CD14-positive monocyte (primary cell): ENCODE measurements around the gene NFKBIA. TPM values are rescaled to one million over a fixed set of nuclear protein-coding genes. Genes with fewer than 3 reads are reported as not detected.
A peak's percentile ranks its signal among the peaks of the same experiment; 100 is the strongest.
"Not testable (repeated sequence)": the region's sequence is repeated elsewhere in the genome, so short reads cannot be mapped to it uniquely, and the experiment has no call there.

Experiments
- DNase-seq, 3 donors: peaks; one replicate each; pipeline ENCODE4 v3.0.0-alpha.2; 2011 to 2022
- H2AFZ ChIP-seq: 2 replicates; pipeline ENCODE4 v1.6.0; 2012; ENCODE audit warnings: mild to moderate bottlenecking, low read depth, low read length, inconsistent platforms; ENCODE audit not compliant: insufficient read depth, poor library complexity, severe bottlenecking
- H3K27ac ChIP-seq, 2 donors: 1 replicate in 1 of 2; 2 replicates in 1 of 2; pipeline ENCODE4 v1.5.1; 2012 to 2013; ENCODE audit warnings: low read length in 2 of 2, control low read depth in 1 of 2, inconsistent platforms in 1 of 2, low read depth in 1 of 2, mild to moderate bottlenecking in 1 of 2
- H3K27me3 ChIP-seq, 2 donors: one replicate each; pipeline versions ENCODE4 v1.6.0 to v1.6.1; 2011 to 2013; ENCODE audit warnings: low read length in 2 of 2; ENCODE audit not compliant: control insufficient read depth in 2 of 2, insufficient read depth in 2 of 2
- H3K36me3 ChIP-seq, 2 donors: replicated peaks in 1 of 2; 1 replicate in 1 of 2; 2 replicates in 1 of 2; pipeline versions ENCODE4 v1.5.1 to v1.6.1; 2012 to 2013; ENCODE audit warnings: low read length in 2 of 2, control low read depth in 1 of 2, inconsistent platforms in 1 of 2, mild to moderate bottlenecking in 1 of 2; ENCODE audit not compliant: insufficient read depth in 2 of 2, control insufficient read depth in 1 of 2
- H3K4me1 ChIP-seq, 2 donors: 1 replicate in 1 of 2; 2 replicates in 1 of 2; pipeline versions ENCODE4 v1.5.1 to v1.6.1; 2012 to 2013; ENCODE audit warnings: low read length in 2 of 2, control low read depth in 1 of 2, inconsistent platforms in 1 of 2, mild to moderate bottlenecking in 1 of 2, moderate library complexity in 1 of 2; ENCODE audit not compliant: insufficient read depth in 2 of 2, control insufficient read depth in 1 of 2
- H3K4me2 ChIP-seq: replicated peaks from 2 replicates; pipeline ENCODE3; 2012; ENCODE audit warnings: low read length, moderate library complexity, mild to moderate bottlenecking; ENCODE audit not compliant: poor library complexity, severe bottlenecking; ENCODE audit errors: extremely low read depth
- H3K4me3 ChIP-seq, 3 experiments: fragments of 200-600 bp in 1 of 3; sonication (generic) in 1 of 3; replicated peaks in 1 of 3; 1 replicate in 2 of 3; 2 replicates in 1 of 3; pipeline ENCODE4 v1.5.1; 2011 to 2013; ENCODE audit warnings: low read length in 3 of 3, mild to moderate bottlenecking in 3 of 3, control low read depth in 2 of 3, low read depth in 2 of 3, inconsistent platforms in 1 of 3, moderate library complexity in 1 of 3
- H3K79me2 ChIP-seq: 2 replicates; pipeline ENCODE4 v1.6.0; 2012; ENCODE audit warnings: mild to moderate bottlenecking, control low read depth, inconsistent platforms, low read length, moderate library complexity; ENCODE audit not compliant: insufficient read depth
- H3K9ac ChIP-seq: 2 replicates; pipeline ENCODE4 v1.6.0; 2017; ENCODE audit warnings: low read length, mild to moderate bottlenecking; ENCODE audit not compliant: insufficient read depth, poor library complexity, severe bottlenecking
- H3K9me3 ChIP-seq, 2 donors: replicated peaks in 1 of 2; 1 replicate in 1 of 2; 2 replicates in 1 of 2; pipeline versions ENCODE4 v1.5.1 to v1.6.1; 2012 to 2013; ENCODE audit warnings: low read length in 2 of 2, control low read depth in 1 of 2; ENCODE audit not compliant: control insufficient read depth in 1 of 2, insufficient read depth in 1 of 2
- H4K20me1 ChIP-seq: 2 replicates; pipeline ENCODE4 v1.6.0; 2012; ENCODE audit warnings: mild to moderate bottlenecking, low read length, control low read depth, moderate library complexity; ENCODE audit not compliant: insufficient read depth
- H3K27ac Mint-ChIP-seq, 7 donors: one replicate each; pipeline ENCODE4 v1.8.0; 2020; ENCODE audit warnings: mild to moderate bottlenecking in 7 of 7, mixed read lengths in 7 of 7, moderate library complexity in 6 of 7, inconsistent platforms in 2 of 7
- H3K27me3 Mint-ChIP-seq, 3 donors: one replicate each; pipeline ENCODE4 v1.8.0; 2021 to 2022; ENCODE audit warnings: low read depth in 3 of 3, mild to moderate bottlenecking in 3 of 3, mixed read lengths in 3 of 3, moderate library complexity in 3 of 3, inconsistent platforms in 1 of 3
- H3K36me3 Mint-ChIP-seq, 2 donors: one replicate each; pipeline ENCODE4 v1.8.0; 2020; ENCODE audit warnings: mixed read lengths in 2 of 2, inconsistent platforms in 1 of 2, mild to moderate bottlenecking in 1 of 2
- H3K4me1 Mint-ChIP-seq: one replicate; pipeline ENCODE4 v1.8.0; 2020; ENCODE audit warnings: mild to moderate bottlenecking, mixed read lengths
- H3K4me3 Mint-ChIP-seq, 2 donors: one replicate each; pipeline ENCODE4 v1.8.0; 2020; ENCODE audit warnings: mild to moderate bottlenecking in 2 of 2, mixed read lengths in 2 of 2, moderate library complexity in 1 of 2
- H3K9me3 Mint-ChIP-seq, 7 donors: one replicate each; pipeline ENCODE4 v1.8.0; 2020 to 2022; ENCODE audit warnings: mixed read lengths in 7 of 7, mild to moderate bottlenecking in 6 of 7, moderate library complexity in 6 of 7, inconsistent platforms in 2 of 7
- WGBS: methylation state at CpG from one replicate; pipeline ENCODE4 v1.1.5; 2013; ENCODE audit warnings: missing lambda C conversion rate; ENCODE audit not compliant: insufficient coverage; 5-methylcytosine and 5-hydroxymethylcytosine counted together
- intact Hi-C, 2 donors: fragments of 100-400 bp; cut with micrococcal nuclease; formaldehyde crosslinking; loops; one replicate each; pipeline versions ENCODE4 v1.15.0 to v1.15.1; 2023
- polyA plus RNA-seq, 3 donors: library from polyadenylated mRNA; depleted of rRNA in 1 of 3; unstranded in 2 of 3; stranded (reverse) in 1 of 3; fragments of 300-500 nt in 2 of 3; fragments of >200 nt in 1 of 3; fragmentation: Illumina TruSeq in 2 of 3; gene quantifications; 1 replicate in 2 of 3; 2 replicates in 1 of 3; pipeline ENCODE4 v1.2.3, GENCODE V29; 2012 to 2021
- TF ChIP-seq, protein P1 (sequence below): fragments of 200-600 bp; IDR thresholded peaks from one replicate; pipeline ENCODE4 v1.8.0; 2022; ENCODE audit warnings: antibody characterized with exemption, mild to moderate bottlenecking

The NFKBIA gene
- polyA plus RNA-seq, 3 donors: 868 to 4,739 (median 935) TPM

DNA sequence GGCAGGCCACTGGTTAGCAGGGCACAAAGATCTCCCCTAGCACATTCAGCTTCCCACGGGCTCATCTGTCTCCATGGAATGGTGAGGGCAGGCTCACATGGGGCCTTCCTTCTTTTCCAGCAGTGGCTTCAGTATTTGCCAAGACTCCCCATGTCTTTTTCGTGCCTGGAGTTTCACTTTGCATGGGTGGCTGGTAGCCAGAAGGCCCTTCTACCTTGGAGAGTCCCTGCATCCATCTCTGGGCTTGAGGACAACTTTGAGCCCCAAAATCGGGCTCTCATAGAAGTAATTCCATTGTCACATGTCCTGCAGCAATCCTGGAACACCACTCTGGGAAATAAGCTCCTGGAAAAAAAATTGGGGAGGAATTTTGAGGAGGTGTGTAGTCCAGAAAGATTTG is 42.1 kb downstream of the NFKBIA start:
- Mint-ChIP-seq H3K27ac (peak overlapping the region in 1 of 7 donors; percentile 37), H3K4me3 (no peak overlapping the region), H3K9me3 (peaks cover 0 to 1% (median 0%) of the 10 kb centered on the region in 7 donors), H3K4me1 (peaks cover 28% of the 10 kb centered on the region), H3K36me3 (peaks cover 0 to 2% of the 10 kb centered on the region in 2 donors), H3K27me3 (no peaks in the 10 kb centered on the region)
- H3K36me3 ChIP-seq: no peaks in the 10 kb centered on the region
- H2AFZ ChIP-seq: no peak overlapping the region
- intact Hi-C loops: loop anchor here in 1 of 2 donors (10.0 kb wide), 1 partner anchor 78 kb away; no protein-coding TSS in a partner anchor
- no peaks in the 10 kb centered on the region for H3K79me2 ChIP-seq
- no peaks in the 10 kb centered on the region for H4K20me1 ChIP-seq
- H3K27ac ChIP-seq: no peak overlapping the region
- H3K27me3 ChIP-seq: no peaks in the 10 kb centered on the region
- no peak overlapping the region for H3K4me2 ChIP-seq
- H3K9ac ChIP-seq: no peak overlapping the region
- H3K9me3 ChIP-seq: no peaks in the 10 kb centered on the region
- no peak overlapping the region for H3K4me3 ChIP-seq
- peaks cover 29 to 30% of the 10 kb centered on the region in 2 donors for H3K4me1 ChIP-seq
- DNase-seq: no peak
- 100% methylated on average over 2 of the region's 3 CpGs for WGBS
- TF ChIP-seq, protein P1, sequence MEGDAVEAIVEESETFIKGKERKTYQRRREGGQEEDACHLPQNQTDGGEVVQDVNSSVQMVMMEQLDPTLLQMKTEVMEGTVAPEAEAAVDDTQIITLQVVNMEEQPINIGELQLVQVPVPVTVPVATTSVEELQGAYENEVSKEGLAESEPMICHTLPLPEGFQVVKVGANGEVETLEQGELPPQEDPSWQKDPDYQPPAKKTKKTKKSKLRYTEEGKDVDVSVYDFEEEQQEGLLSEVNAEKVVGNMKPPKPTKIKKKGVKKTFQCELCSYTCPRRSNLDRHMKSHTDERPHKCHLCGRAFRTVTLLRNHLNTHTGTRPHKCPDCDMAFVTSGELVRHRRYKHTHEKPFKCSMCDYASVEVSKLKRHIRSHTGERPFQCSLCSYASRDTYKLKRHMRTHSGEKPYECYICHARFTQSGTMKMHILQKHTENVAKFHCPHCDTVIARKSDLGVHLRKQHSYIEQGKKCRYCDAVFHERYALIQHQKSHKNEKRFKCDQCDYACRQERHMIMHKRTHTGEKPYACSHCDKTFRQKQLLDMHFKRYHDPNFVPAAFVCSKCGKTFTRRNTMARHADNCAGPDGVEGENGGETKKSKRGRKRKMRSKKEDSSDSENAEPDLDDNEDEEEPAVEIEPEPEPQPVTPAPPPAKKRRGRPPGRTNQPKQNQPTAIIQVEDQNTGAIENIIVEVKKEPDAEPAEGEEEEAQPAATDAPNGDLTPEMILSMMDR: no peak

DNA sequence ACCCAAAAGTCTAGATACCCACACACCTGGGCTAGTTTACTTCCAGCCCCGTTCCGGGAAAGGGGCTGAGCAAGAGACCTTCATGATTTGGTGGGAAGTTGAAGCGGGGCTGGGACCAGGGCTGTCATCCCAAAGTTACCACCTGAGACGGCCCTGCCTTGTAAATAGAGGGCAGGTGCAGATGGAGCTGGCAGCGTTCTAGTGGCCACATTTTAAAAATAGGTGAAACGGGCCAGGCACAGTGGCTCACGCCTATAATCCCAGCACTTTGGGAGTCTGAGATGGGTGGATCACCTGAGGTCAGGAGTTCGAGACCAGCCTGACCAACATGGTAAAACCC is 43.4 kb downstream of the NFKBIA start:
- TF ChIP-seq, protein P1: no peak
- H2AFZ ChIP-seq: no peak overlapping the region
- no peak for DNase-seq
- H3K27me3 ChIP-seq: no peaks in the 10 kb centered on the region
- Mint-ChIP-seq H3K27me3 (peaks cover 0 to 2% (median 2%) of the 10 kb centered on the region in 3 donors), H3K36me3 (no peaks in the 10 kb centered on the region), H3K9me3 (peaks cover 0 to 1% (median 0%) of the 10 kb centered on the region in 7 donors), H3K4me1 (peaks cover 19% of the 10 kb centered on the region), H3K27ac (no peak overlapping the region), H3K4me3 (no peak overlapping the region)
- no peak overlapping the region for H3K27ac ChIP-seq
- H3K79me2 ChIP-seq: no peaks in the 10 kb centered on the region
- H4K20me1 ChIP-seq: no peaks in the 10 kb centered on the region
- intact Hi-C loops: loop anchor here in 1 of 2 donors (10.0 kb wide), 1 partner anchor 76 kb away; no protein-coding TSS in a partner anchor
- H3K36me3 ChIP-seq: no peaks in the 10 kb centered on the region
- no peak overlapping the region for H3K4me2 ChIP-seq
- no peak overlapping the region for H3K9ac ChIP-seq
- H3K9me3 ChIP-seq: no peaks in the 10 kb centered on the region
- H3K4me3 ChIP-seq: no peak overlapping the region
- peaks cover 16 to 17% of the 10 kb centered on the region in 2 donors for H3K4me1 ChIP-seq
- 94% methylated on average over 2 of the region's 8 CpGs for WGBS

DNA sequence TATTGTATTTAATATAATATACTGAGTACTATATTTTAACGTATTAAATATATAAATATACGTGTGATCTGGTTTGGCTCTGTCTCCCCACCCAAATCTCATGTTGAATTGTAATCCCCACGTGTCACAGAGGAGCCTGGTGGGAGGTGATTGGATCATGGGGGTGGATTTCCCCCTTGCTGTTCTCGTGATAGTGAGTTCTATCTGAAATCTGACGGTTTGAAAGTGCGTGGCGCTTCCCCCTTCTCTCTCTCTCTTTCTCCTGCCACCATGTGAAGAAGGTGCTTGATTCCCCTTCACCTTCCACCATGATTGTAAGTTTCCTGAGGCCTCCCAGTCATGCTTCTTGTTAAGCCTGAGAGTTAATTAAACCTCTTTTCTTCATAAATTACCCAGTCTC is 44.9 kb downstream of the NFKBIA start:
- H3K27ac Mint-ChIP-seq: peak overlapping the region in 4 of 7 donors; percentile 46 to 54 (median 53)
- H3K4me3 Mint-ChIP-seq, H3K36me3 Mint-ChIP-seq: not testable (repeated sequence)

More for the DNA sequence above, 44.9 kb downstream of the NFKBIA start:
- H3K79me2 ChIP-seq, H3K4me2 ChIP-seq, H4K20me1 ChIP-seq, H3K9me3 ChIP-seq, H3K4me3 ChIP-seq, H3K36me3 ChIP-seq, DNase-seq, H3K4me1 ChIP-seq, H3K27me3 Mint-ChIP-seq, H3K27me3 ChIP-seq, H3K9ac ChIP-seq, H3K27ac ChIP-seq, H3K9me3 Mint-ChIP-seq, H2AFZ ChIP-seq: not testable (repeated sequence)
- WGBS: no CpG with 5 or more reads among the region's 7 CpGs
- H3K4me1 Mint-ChIP-seq: peaks cover 10% of the 10 kb centered on the region
- intact Hi-C loops: loop anchor here in 1 of 2 donors (10.0 kb wide), 1 partner anchor 75 kb away; no protein-coding TSS in a partner anchor
